ENCODE measurements around the gene ZNF350. TPM values are rescaled to one million over a fixed set of nuclear protein-coding genes. Genes with fewer than 3 reads are reported as not detected.
"Not testable (repeated sequence)": the region's sequence is repeated elsewhere in the genome, so short reads cannot be mapped to it uniquely, and the experiment has no call there.

The ZNF350 gene
- total RNA-seq, 3 donors from 2014 or later (not counting 1 experiment from before 2014, with no cell fraction given): 32.3 to 46.9 (median 36.6) TPM

GRCh38 chr19:51980116-51980736, 6.4 kb downstream of the ZNF350 start:
- 96% methylated on average over 6 of the region's 6 CpGs for WGBS (ENCODE audit: insufficient coverage)
- H3K27me3 Mint-ChIP-seq (ENCODE audit: low read depth in 2 of 2): no peaks in the 10 kb centered on the region
- peaks cover 45% of the 10 kb centered on the region for H3K36me3 Mint-ChIP-seq
- H3K27me3 ChIP-seq (ENCODE audit: control insufficient read depth, insufficient read depth, low read length): no peaks in the 10 kb centered on the region
- H3K4me3 Mint-ChIP-seq: no peak overlapping the region
- no peak for ATAC-seq
- peaks cover 10 to 23% of the 10 kb centered on the region in 2 donors for H3K9me3 Mint-ChIP-seq
- H3K4me1 Mint-ChIP-seq: peaks cover 5 to 10% of the 10 kb centered on the region in 2 donors
- no peak for TF ChIP-seq CTCF (IDR thresholded peaks at IDR 0.05)
- intact Hi-C loops (cut with micrococcal nuclease): no loop called here
- H3K27ac Mint-ChIP-seq: no peak overlapping the region
- H3K4me3 ChIP-seq (ENCODE audit: low read length): no peak overlapping the region
- DNase-seq: no peak
- H3K27ac ChIP-seq (ENCODE audit: low read length): no peak overlapping the region
- H3K4me1 ChIP-seq (ENCODE audit: control insufficient read depth, insufficient read depth, low read length): no peaks in the 10 kb centered on the region
- peaks cover 67% of the 10 kb centered on the region for H3K9me3 ChIP-seq (ENCODE audit: control insufficient read depth, insufficient read depth, low read length)
- H3K36me3 ChIP-seq (ENCODE audit: control insufficient read depth, insufficient read depth, low read length): peaks cover 18% of the 10 kb centered on the region

- Histone ChIP-seq H3K27ac (ENCODE audit: low read length) (no peak overlapping the region), H3K9me3 (ENCODE audit: control insufficient read depth, insufficient read depth, low read length) (peaks cover 75% of the 10 kb centered on the region), H3K36me3 (ENCODE audit: control insufficient read depth, insufficient read depth, low read length) (peaks cover 28% of the 10 kb centered on the region), H3K27me3 (ENCODE audit: control insufficient read depth, insufficient read depth, low read length) (no peaks in the 10 kb centered on the region), H3K4me1 (ENCODE audit: control insufficient read depth, insufficient read depth, low read length) (no peaks in the 10 kb centered on the region), H3K4me3 (ENCODE audit: low read length) (no peak overlapping the region)
- WGBS (ENCODE audit: insufficient coverage): 97% methylated on average over 4 of the region's 4 CpGs
- ATAC-seq (no peak), DNase-seq (no peak)
- H3K36me3 Mint-ChIP-seq: peaks cover 55% of the 10 kb centered on the region
- intact Hi-C loops (cut with micrococcal nuclease): no loop called here
- H3K27ac Mint-ChIP-seq: no peak overlapping the region
- H3K4me1 Mint-ChIP-seq: peaks cover 5 to 10% of the 10 kb centered on the region in 2 donors
- TF ChIP-seq CTCF (IDR thresholded peaks at IDR 0.05): no peak
- no peaks in the 10 kb centered on the region for H3K27me3 Mint-ChIP-seq (ENCODE audit: low read depth in 2 of 2)
- peaks cover 10 to 26% of the 10 kb centered on the region in 2 donors for H3K9me3 Mint-ChIP-seq
- H3K4me3 Mint-ChIP-seq: no peak overlapping the region
Observed at GRCh38 chr19:51978882-51979281, 7.8 kb downstream of the ZNF350 start.

- Mint-ChIP-seq H3K9me3 (peaks cover 12 to 24% of the 10 kb centered on the region in 2 donors), H3K27me3 (ENCODE audit: low read depth in 2 of 2) (no peaks in the 10 kb centered on the region), H3K4me3 (no peak overlapping the region), H3K36me3 (peaks cover 62% of the 10 kb centered on the region), H3K27ac (no peak overlapping the region), H3K4me1 (peaks cover 5 to 10% of the 10 kb centered on the region in 2 donors)
- H3K9me3 ChIP-seq (ENCODE audit: control insufficient read depth, insufficient read depth, low read length): peaks cover 76% of the 10 kb centered on the region
- H3K4me1 ChIP-seq (ENCODE audit: control insufficient read depth, insufficient read depth, low read length): no peaks in the 10 kb centered on the region
- ATAC-seq: no peak
- WGBS (ENCODE audit: insufficient coverage): 92% methylated on average over 7 of the region's 7 CpGs
- no peak overlapping the region for H3K27ac ChIP-seq (ENCODE audit: low read length)
- no peak overlapping the region for H3K4me3 ChIP-seq (ENCODE audit: low read length)
- DNase-seq: no peak
- TF ChIP-seq CTCF (IDR thresholded peaks at IDR 0.05): no peak
- no peaks in the 10 kb centered on the region for H3K27me3 ChIP-seq (ENCODE audit: control insufficient read depth, insufficient read depth, low read length)
- intact Hi-C loops (cut with micrococcal nuclease): no loop called here
- peaks cover 39% of the 10 kb centered on the region for H3K36me3 ChIP-seq (ENCODE audit: control insufficient read depth, insufficient read depth, low read length)
Observed at GRCh38 chr19:51977346-51977745, 9.3 kb downstream of the ZNF350 start.

- ATAC-seq: no peak
- peaks cover 12 to 27% of the 10 kb centered on the region in 2 donors for H3K9me3 Mint-ChIP-seq
Observed at GRCh38 chr19:51976852-51977251, 9.8 kb downstream of the ZNF350 start.

GRCh38 chr19:51975787-51976186, 10.9 kb downstream of the ZNF350 start:
- H3K4me3 ChIP-seq (ENCODE audit: low read length); DNase-seq; H3K27ac ChIP-seq (ENCODE audit: low read length); intact Hi-C loops (cut with micrococcal nuclease); H3K27me3 ChIP-seq (ENCODE audit: control insufficient read depth, insufficient read depth, low read length); H3K4me1 Mint-ChIP-seq; H3K4me1 ChIP-seq (ENCODE audit: control insufficient read depth, insufficient read depth, low read length); H3K4me3 Mint-ChIP-seq; H3K27ac Mint-ChIP-seq; H3K27me3 Mint-ChIP-seq (ENCODE audit: low read depth in 2 of 2); ATAC-seq: not testable (repeated sequence)
- Histone ChIP-seq H3K36me3 (ENCODE audit: control insufficient read depth, insufficient read depth, low read length) (peaks cover 49% of the 10 kb centered on the region), H3K9me3 (ENCODE audit: control insufficient read depth, insufficient read depth, low read length) (peaks cover 83% of the 10 kb centered on the region)
- peaks cover 67% of the 10 kb centered on the region for H3K36me3 Mint-ChIP-seq
- 97% methylated on average over 17 of the region's 17 CpGs for WGBS (ENCODE audit: insufficient coverage)
- peaks cover 12 to 25% of the 10 kb centered on the region in 2 donors for H3K9me3 Mint-ChIP-seq

More at GRCh38 chr19:51976852-51977251, 9.8 kb downstream of the ZNF350 start:
- Histone ChIP-seq H3K27me3 (ENCODE audit: control insufficient read depth, insufficient read depth, low read length) (no peaks in the 10 kb centered on the region), H3K4me1 (ENCODE audit: control insufficient read depth, insufficient read depth, low read length) (no peaks in the 10 kb centered on the region), H3K36me3 (ENCODE audit: control insufficient read depth, insufficient read depth, low read length) (peaks cover 43% of the 10 kb centered on the region), H3K4me3 (ENCODE audit: low read length) (no peak overlapping the region), H3K27ac (ENCODE audit: low read length) (no peak overlapping the region), H3K9me3 (ENCODE audit: control insufficient read depth, insufficient read depth, low read length) (peaks cover 79% of the 10 kb centered on the region)
- intact Hi-C loops (cut with micrococcal nuclease): no loop called here
- no peak for TF ChIP-seq CTCF (IDR thresholded peaks at IDR 0.05)
- H3K27ac Mint-ChIP-seq: no peak overlapping the region
- 100% methylated on average over 3 of the region's 3 CpGs for WGBS (ENCODE audit: insufficient coverage)
- no peaks in the 10 kb centered on the region for H3K27me3 Mint-ChIP-seq (ENCODE audit: low read depth in 2 of 2)
- H3K36me3 Mint-ChIP-seq: peaks cover 64% of the 10 kb centered on the region
- DNase-seq: no peak
- no peak overlapping the region for H3K4me3 Mint-ChIP-seq
- peaks cover 5 to 10% of the 10 kb centered on the region in 2 donors for H3K4me1 Mint-ChIP-seq
